DND-41 (cell line): ENCODE results near the gene IFNL4.
"Not testable (repeated sequence)": the region's sequence is repeated elsewhere in the genome, so short reads cannot be mapped to it uniquely, and the experiment has no call there.

Experiments used
- EZH2 ChIP-seq: IDR thresholded peaks from 3 replicates; pipeline ENCODE4 v1.6.1; 2012; ENCODE audit warnings: borderline replicate concordance, low read depth, mild to moderate bottlenecking, moderate library complexity, low read length, inconsistent platforms; ENCODE audit not compliant: severe bottlenecking
- TF ChIP-seq, protein P1 (sequence below): IDR thresholded peaks from 2 replicates; pipeline ENCODE4 v1.5.1; 2012; ENCODE audit warnings: borderline replicate concordance, low read length, moderate library complexity, mild to moderate bottlenecking; ENCODE audit not compliant: poor library complexity, severe bottlenecking; ENCODE audit errors: extremely low read depth

DNA sequence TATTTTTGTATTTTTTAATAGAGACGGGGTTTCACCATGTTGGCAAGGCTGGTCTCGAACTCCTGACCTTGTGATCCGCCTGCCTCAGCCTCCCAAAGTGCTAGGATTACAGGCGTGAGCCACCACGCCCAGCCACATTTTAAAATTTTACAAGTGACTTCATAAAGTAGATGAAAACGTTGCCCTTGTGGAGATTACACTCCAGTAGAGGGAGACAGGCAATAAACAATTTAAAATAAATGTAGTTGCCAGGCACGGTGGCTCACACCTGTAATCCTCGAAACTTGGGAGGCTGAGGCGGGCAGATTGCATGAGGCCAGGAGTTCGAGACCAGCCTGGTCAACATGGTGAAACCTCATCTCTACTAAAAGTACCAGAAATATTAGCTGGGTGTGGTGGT, 29.5 kb downstream of the IFNL4 start:
- TF ChIP-seq, protein P1, sequence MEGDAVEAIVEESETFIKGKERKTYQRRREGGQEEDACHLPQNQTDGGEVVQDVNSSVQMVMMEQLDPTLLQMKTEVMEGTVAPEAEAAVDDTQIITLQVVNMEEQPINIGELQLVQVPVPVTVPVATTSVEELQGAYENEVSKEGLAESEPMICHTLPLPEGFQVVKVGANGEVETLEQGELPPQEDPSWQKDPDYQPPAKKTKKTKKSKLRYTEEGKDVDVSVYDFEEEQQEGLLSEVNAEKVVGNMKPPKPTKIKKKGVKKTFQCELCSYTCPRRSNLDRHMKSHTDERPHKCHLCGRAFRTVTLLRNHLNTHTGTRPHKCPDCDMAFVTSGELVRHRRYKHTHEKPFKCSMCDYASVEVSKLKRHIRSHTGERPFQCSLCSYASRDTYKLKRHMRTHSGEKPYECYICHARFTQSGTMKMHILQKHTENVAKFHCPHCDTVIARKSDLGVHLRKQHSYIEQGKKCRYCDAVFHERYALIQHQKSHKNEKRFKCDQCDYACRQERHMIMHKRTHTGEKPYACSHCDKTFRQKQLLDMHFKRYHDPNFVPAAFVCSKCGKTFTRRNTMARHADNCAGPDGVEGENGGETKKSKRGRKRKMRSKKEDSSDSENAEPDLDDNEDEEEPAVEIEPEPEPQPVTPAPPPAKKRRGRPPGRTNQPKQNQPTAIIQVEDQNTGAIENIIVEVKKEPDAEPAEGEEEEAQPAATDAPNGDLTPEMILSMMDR = peak; percentile 2
- TF ChIP-seq EZH2 = not testable (repeated sequence)
